ENCODE results near the gene C1orf21. TPM values are rescaled to one million over a fixed set of nuclear protein-coding genes. Genes with fewer than 3 reads are reported as not detected.
A peak's percentile ranks its signal among the peaks of the same experiment; 100 is the strongest.

Gene C1orf21
- polyA plus RNA-seq, 1 of the 3 experiments (the other 2 are of a cell fraction) = 4.8 TPM

- Histone ChIP-seq H3K9ac (no peak overlapping the region), H3K9me3 (0 out of 2 replicates have a peak, but pooled peaks cover 11% of the 10 kb centered on the region), H3K27ac (ENCODE audit: low read depth in 2 of 2, low read length in 1 of 2) (peak overlapping the region in 1 of 2 experiments; percentile 80; a peak in 2 of 4 replicates), H3K27me3 (ENCODE audit: insufficient read depth) (no peaks in the 10 kb centered on the region), H3K4me2 (no peak overlapping the region), H3K79me2 (ENCODE audit: insufficient read depth) (no peaks in the 10 kb centered on the region), H3F3A (replicated peaks; ENCODE audit: insufficient read depth) (no peaks in the 10 kb centered on the region), H3K36me3 (replicated peaks in 1 of 2; ENCODE audit: control insufficient read depth in 1 of 2, insufficient read depth in 2 of 2, low read length in 1 of 2) (peaks cover 2 to 7% of the 10 kb centered on the region in 2 experiments), H2AFZ (ENCODE audit: low read depth) (no peak overlapping the region), H3K4me3 (ENCODE audit: low read depth in 2 of 2, low read length in 1 of 2) (no peak overlapping the region), H4K20me1 (ENCODE audit: insufficient read depth) (no peaks in the 10 kb centered on the region), H3K9me2 (no peaks in the 10 kb centered on the region), H3K4me1 (ENCODE audit: control insufficient read depth in 1 of 2, insufficient read depth in 2 of 2, low read depth in 1 of 2, low read length in 1 of 2) (peaks cover 0 to 6% of the 10 kb centered on the region in 2 experiments; a peak in 2 of 4 replicates)
- no peak for TF ChIP-seq GATA2 (CRISPR knock-in tag; IDR thresholded peaks at IDR 0.05)
- no peak for TF ChIP-seq YY1 (IDR thresholded peaks at IDR 0.05; ENCODE audit: low read depth)
- no peak for TF ChIP-seq RXRA (IDR thresholded peaks at IDR 0.05; ENCODE audit: borderline replicate concordance, low read depth)
- no peak for TF ChIP-seq IRF3 (IDR thresholded peaks at IDR 0.05; ENCODE audit: low read depth, low read length)
- TF ChIP-seq USF1 (IDR thresholded peaks at IDR 0.05; ENCODE audit: borderline replicate concordance, low read depth) = no peak
- no peak for TF ChIP-seq REST (IDR thresholded peaks at IDR 0.05; ENCODE audit: low read depth, low read length)
- no peak for TF ChIP-seq RFX5 (IDR thresholded peaks at IDR 0.05; ENCODE audit: low read length)
- TF ChIP-seq FOSL2 (IDR thresholded peaks at IDR 0.05; ENCODE audit: borderline replicate concordance, low read depth) = no peak
- no peak for TF ChIP-seq EZH2phosphoT487 (IDR thresholded peaks at IDR 0.05; ENCODE audit: borderline replicate concordance, low read depth)
- TF ChIP-seq POLR2AphosphoS5 (IDR thresholded peaks at IDR 0.05; ENCODE audit: low read depth, low read length) = no peak
- TF ChIP-seq CHD2 (IDR thresholded peaks at IDR 0.05; ENCODE audit: low read length, partially characterized antibody) = no peak
- no peak for TF ChIP-seq RAD21 (IDR thresholded peaks at IDR 0.05; ENCODE audit: low read length)
- no peak for TF ChIP-seq USF2 (IDR thresholded peaks at IDR 0.05; ENCODE audit: borderline replicate concordance, low read depth, low read length)
- TF ChIP-seq NFIC (IDR thresholded peaks at IDR 0.05; ENCODE audit: borderline replicate concordance) = no peak
- TF ChIP-seq TAF1 (IDR thresholded peaks at IDR 0.05; ENCODE audit: borderline replicate concordance, low read depth, low read length) = no peak
- TF ChIP-seq GABPA (IDR thresholded peaks at IDR 0.05; ENCODE audit: low read depth) = no peak
- no peak for TF ChIP-seq TEAD4 (IDR thresholded peaks at IDR 0.05; ENCODE audit: borderline replicate concordance, insufficient read depth)
- TF ChIP-seq EP300 (IDR thresholded peaks at IDR 0.05; ENCODE audit: borderline replicate concordance in 1 of 2, low read depth in 1 of 2, low read length in 1 of 2) = no peak
- DNase-seq = no peak
- WGBS (ENCODE audit: low lambda C conversion rate) = 95% methylated on average over 3 of the region's 3 CpGs
- CTCF ChIA-PET = interaction anchor here (1.1 kb wide), 1 partner anchor 10 kb away, joined by 3 read pairs; no protein-coding TSS in a partner anchor
- POLR2A ChIA-PET = no interaction called here
These were observed 155.5 kb downstream of the C1orf21 start for GRCh38 chr1:184542291-184542690.

Data from SK-N-SH (cell line).